GM19397 (cell line): ENCODE results near the gene ITIH2.
"Not testable (repeated sequence)": the region's sequence is repeated elsewhere in the genome, so short reads cannot be mapped to it uniquely, and the experiment has no call there.

ENCODE experiments used
- ATAC-seq: cut with Tn5 transposase; IDR thresholded peaks from one replicate; pipeline ENCODE4 v1.9.1; 2021; ENCODE audit warnings: mild to moderate bottlenecking, moderate library complexity; ENCODE audit not compliant: unreplicated experiment

Gene ITIH2

GRCh38 chr10:7696545-7696944 is 6.6 kb upstream of the ITIH2 start:
- no peak for ATAC-seq

GRCh38 chr10:7697426-7697825 is 5.7 kb upstream of the ITIH2 start:
- ATAC-seq, result no peak

GRCh38 chr10:7700577-7701125 is 2.5 kb upstream of the ITIH2 start:
- no peak for ATAC-seq

- ATAC-seq, result no peak
Measured at GRCh38 chr10:7701158-7701742, 1.9 kb upstream of the ITIH2 start.

- no peak for ATAC-seq
Measured at GRCh38 chr10:7702288-7702812, 766 bp upstream of the ITIH2 start.

GRCh38 chr10:7704071-7705016 is 1.2 kb downstream of the ITIH2 start:
- ATAC-seq, result no peak

- no peak for ATAC-seq
Measured at GRCh38 chr10:7705341-7705740, 2.2 kb downstream of the ITIH2 start.

GRCh38 chr10:7706534-7707073 is 3.5 kb downstream of the ITIH2 start:
- ATAC-seq, result no peak

GRCh38 chr10:7707102-7707501 is 4.0 kb downstream of the ITIH2 start:
- no peak for ATAC-seq

- ATAC-seq, result no peak
Measured at GRCh38 chr10:7707858-7708622, 4.9 kb downstream of the ITIH2 start.

- ATAC-seq, result no peak
Measured at GRCh38 chr10:7708832-7709231, 5.7 kb downstream of the ITIH2 start.

- no peak for ATAC-seq
Measured at GRCh38 chr10:7710446-7710845, 7.3 kb downstream of the ITIH2 start.

- ATAC-seq, result not testable (repeated sequence)
Measured at GRCh38 chr10:7711075-7711474, 8.0 kb downstream of the ITIH2 start.

GRCh38 chr10:7715515-7715914 is 12.4 kb downstream of the ITIH2 start:
- no peak for ATAC-seq

- ATAC-seq, result no peak
Measured at GRCh38 chr10:7717767-7718166, 14.7 kb downstream of the ITIH2 start.

- ATAC-seq, result no peak
Measured at GRCh38 chr10:7718685-7719084, 15.6 kb downstream of the ITIH2 start.

- ATAC-seq, result no peak
Measured at GRCh38 chr10:7720478-7720877, 17.4 kb downstream of the ITIH2 start.

GRCh38 chr10:7722927-7723529 is 19.9 kb downstream of the ITIH2 start:
- no peak for ATAC-seq

- no peak for ATAC-seq
Measured at GRCh38 chr10:7734821-7735220, 31.7 kb downstream of the ITIH2 start.
